ENCODE results near the gene HAGH.

- TF ChIP-seq CTCF (IDR thresholded peaks at IDR 0.05; ENCODE audit: borderline replicate concordance, extremely low read depth, low read length, poor library complexity, severe bottlenecking), result no peak
- TF ChIP-seq EZH2 (IDR thresholded peaks at IDR 0.05; ENCODE audit: borderline replicate concordance, low read depth, low read length, severe bottlenecking), result no peak
Measured at GRCh38 chr16:1777375-1778199, 49.0 kb downstream of the HAGH start.
